AG08395 (cell line): ENCODE data around the gene ADAMTS2.
A peak's percentile ranks its signal among the peaks of the same experiment; 100 is the strongest.

ENCODE experiments used
- DNase-seq: peaks from one replicate; pipeline ENCODE4 v3.0.0; 2012; ENCODE audit warnings: mixed read lengths, low spot score

The ADAMTS2 gene

GRCh38 chr5:179177711-179178575 is 167.3 kb downstream of the ADAMTS2 start:
- DNase-seq = no peak

DNA sequence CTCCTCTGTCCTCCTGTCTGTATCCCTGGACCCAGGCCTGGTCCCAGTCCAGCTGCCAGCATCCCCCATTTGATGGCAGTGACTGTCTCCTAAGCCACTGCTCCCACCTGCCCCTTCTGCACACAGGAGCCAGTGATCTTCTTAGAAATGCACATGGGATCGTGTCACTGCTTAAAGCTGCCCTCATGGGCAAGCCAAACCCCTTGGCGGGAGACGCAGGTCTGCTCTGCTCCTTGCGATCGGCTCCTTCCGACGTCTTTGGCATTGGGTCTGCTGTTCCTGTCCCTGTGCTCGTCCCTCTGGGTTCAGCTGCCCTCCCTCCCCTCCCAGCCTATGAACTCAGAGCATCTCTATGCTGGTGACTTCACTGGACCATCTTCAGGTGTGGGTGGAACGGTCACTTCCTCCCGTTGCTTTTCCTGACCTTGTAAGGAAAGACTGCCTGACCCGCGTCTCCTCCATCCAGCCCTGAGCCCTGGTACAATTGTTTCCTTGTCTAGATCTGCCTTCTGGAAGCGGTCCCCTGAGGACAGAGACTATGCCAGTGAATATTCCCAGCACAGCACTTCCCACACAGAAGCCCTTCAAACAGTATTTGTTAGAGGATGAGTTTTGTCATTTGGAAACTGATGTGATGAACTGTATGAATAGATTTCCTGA is 168.6 kb downstream of the ADAMTS2 start:
- no peak for DNase-seq

DNA sequence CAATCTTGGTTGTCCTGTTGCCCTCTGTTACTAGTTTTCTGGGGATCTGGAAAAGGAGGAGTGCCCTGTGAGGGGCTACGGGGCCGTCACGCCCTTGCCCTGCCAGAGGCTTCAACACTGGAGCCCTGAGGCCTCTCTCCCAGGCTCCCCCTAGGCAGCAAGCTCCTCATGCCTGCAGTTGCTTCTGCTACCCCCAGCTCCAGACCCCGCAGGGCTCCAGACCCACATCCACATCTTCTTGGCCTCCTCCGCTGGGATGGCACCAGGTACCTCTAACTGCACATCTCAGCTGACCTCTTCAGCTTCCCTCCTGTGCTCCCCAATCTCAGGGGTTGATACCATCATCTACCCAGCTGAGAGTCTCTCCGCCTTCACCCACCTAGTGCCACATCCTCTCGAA is 169.1 kb downstream of the ADAMTS2 start:
- DNase-seq = no peak

GRCh38 chr5:179171816-179172745 is 173.2 kb downstream of the ADAMTS2 start:
- DNase-seq = no peak

- no peak for DNase-seq
Observed at GRCh38 chr5:179171251-179171815, 173.9 kb downstream of the ADAMTS2 start.

DNA sequence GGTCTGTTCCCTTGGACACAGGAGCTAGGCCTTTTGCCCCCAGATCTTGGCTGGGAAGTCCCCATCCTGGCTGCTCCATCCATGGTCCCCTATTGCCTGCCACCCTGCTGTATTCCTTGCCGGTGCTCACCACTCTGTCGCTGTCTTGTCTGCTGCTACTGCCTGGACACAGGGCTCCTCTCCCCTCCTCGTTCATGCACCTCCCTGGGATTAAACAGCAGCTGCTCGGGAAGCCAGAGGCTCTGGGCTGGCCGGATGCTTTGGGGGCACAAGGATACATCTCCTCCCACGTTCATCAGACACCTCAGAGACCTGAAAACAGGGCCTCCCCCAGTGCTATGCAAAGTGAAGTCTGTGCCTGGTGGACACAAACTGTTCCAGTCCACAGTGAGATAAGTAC is 174.7 kb downstream of the ADAMTS2 start:
- DNase-seq = no peak

- DNase-seq = no peak
Observed at GRCh38 chr5:179169836-179170235, 175.4 kb downstream of the ADAMTS2 start.

GRCh38 chr5:179168664-179169063 is 176.6 kb downstream of the ADAMTS2 start:
- DNase-seq = no peak

GRCh38 chr5:179167871-179168451 is 177.3 kb downstream of the ADAMTS2 start:
- no peak for DNase-seq

- peak; percentile 82 for DNase-seq
Observed at GRCh38 chr5:179166886-179167841, 178.1 kb downstream of the ADAMTS2 start.

- no peak for DNase-seq
Observed at GRCh38 chr5:179166171-179166885, 178.9 kb downstream of the ADAMTS2 start.

DNA sequence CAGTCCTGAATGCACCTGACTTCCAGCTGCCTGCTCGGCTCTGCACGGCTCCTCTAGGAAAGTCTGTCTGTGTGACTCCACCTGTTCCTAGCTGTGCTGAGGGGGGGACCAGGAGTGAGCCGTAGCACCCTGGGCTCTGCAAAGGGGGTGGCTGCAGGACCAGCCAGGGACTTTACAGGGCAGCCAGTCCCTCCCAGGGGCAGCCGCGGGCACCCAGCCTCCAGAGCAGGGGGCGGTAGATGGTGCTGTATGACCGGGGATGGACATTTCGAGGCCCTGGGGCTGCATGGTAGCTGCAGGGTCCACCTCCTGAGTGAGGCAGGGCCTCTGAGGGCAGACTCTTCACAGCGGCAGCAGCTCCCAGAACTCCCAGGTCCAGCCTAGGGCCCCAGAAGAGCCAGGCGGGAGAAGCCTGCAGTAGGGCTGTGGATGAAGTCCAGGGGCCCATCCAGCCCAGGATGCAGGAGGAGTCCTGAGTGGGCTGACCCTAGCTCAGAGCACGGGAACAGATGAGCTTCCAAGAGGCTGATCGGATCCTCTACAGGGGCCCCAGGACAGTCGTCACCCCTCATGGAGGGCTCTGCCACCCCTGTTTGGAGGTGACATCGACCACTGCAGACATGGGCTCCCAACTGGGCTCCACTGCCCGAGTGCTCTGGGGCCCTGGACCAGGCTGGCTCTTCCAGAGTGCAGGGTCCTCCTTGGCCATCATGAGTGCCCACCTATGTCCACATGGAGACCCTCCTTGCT is 179.7 kb downstream of the ADAMTS2 start:
- no peak for DNase-seq

DNA sequence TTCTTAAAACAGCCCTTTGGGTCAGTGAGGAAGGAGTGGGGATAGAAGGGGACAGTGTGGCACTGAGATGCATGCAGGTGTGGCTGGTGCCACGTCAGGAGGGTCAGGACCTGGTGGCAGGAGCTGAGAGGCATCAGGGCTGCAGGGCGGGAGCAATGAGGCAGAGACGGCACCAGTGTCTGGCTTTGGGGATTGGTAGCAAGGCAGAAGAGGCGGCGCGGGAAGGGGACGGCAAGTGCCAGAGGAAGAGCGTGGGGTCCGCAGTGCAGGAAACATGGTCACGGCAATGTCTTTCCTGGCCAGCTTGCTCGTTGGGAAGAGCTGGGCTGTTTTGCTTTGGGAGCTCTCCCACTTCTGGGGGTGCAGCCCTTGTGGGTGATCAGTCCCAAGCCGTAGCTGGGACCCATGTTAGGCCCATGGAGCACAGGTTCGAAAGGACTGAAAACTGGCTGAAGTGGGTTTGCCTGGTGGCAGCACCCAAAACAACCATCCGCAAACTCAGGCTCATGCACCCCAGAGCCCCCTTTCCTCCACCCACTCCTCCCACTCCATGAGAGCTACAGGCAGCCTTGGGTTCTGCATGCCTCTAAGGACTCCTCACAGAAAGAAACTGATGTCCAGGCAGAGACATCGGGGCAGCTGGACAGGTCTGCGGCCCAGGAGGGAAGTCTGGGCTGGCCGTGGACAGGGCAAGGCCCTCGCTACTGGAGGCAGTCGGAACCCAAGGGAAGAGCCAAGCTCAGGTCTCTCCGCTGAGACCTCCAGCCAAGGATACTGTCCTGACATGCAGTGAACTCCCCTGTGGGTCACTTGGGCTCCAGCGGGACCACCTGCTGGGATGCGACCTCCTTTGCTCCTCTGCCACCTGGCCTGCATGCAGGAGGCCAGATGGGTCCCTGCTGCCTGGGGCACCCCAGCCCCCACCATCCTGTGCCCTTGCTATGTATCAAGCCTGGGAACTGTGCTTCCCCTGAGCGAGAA is 180.6 kb downstream of the ADAMTS2 start:
- DNase-seq = no peak

- DNase-seq = no peak
Observed at GRCh38 chr5:179163236-179164155, 181.8 kb downstream of the ADAMTS2 start.

DNA sequence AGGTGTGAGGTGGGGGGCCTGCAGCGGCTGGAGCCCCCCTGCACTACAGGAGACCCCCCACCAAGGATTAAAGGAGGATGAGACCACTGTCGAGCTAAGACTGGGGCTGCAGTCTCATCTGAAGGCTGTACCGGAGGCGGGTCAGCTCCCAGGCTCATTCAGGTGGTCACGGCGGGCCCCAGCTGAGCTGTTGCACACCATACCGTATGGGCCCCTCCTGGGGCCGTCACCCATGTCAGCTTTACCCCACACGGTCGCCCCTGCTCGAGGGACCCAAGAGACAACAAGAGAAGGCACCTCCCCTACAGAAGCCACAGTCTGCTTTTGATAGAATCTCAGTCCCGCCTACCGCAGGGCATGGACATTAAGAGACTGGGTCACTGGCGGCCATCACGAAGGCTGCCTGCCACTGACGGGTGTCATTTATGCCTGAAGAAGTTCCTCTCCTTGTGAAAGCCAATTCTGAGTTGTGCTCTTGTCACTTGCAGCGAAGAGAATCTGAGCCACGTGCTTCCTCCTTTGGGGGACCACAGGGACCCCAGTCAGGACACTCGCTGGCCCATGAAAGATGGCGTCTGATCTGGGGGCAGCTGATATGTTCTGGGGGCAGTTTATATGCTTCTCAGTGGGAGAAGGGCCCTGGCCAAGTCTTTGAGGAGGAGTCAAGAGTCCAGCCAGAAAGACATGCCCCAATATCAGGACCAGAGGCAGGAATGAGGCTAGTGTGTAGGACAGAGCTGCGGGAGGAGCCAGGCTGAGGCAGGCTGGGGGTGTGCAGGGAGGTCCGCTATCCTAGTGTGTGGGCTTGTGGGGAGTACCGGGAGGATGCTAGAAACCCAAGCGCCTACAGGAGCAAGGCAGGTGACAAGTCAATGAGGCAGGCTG is 182.7 kb downstream of the ADAMTS2 start:
- DNase-seq = no peak

DNA sequence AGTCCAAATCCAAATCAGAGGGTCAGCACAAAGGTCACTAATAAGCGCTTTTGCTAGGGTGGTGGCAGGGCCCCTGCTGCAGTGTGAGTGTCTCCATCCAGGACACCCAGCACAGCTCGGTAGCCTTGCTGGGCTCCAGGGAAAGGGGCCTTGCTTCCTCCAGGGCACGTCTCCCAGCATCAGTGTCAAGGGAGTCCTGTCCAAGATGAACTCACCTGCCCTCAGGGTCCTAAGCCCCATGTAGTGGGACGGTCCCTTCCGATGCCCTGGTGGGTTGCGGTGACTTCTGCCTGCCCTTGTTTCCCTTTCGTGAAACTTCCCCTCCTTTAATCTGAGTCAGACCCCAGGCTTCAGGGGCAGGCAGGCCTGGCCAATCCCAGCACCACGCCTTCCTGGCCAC is 183.4 kb downstream of the ADAMTS2 start:
- no peak for DNase-seq
